ENCODE measurements around the gene FUT7.
"Not testable (repeated sequence)": the region's sequence is repeated elsewhere in the genome, so short reads cannot be mapped to it uniquely, and the experiment has no call there.

FUT7 gene

GRCh38 chr9:137009217-137009616 lies 22.7 kb downstream of the FUT7 start:
- no peak for TF ChIP-seq CTCF (IDR thresholded peaks at IDR 0.05; ENCODE audit: low read depth, low read length, missing control alignments)
- H3K4me3 ChIP-seq (ENCODE audit: low read depth, low read length), result no peak overlapping the region
- in situ Hi-C loops (cut with HindIII; ENCODE audit: low sequenced_read_pairs), result no loop called here
- DNase-seq (ENCODE audit: low read depth), result no peak

DNA sequence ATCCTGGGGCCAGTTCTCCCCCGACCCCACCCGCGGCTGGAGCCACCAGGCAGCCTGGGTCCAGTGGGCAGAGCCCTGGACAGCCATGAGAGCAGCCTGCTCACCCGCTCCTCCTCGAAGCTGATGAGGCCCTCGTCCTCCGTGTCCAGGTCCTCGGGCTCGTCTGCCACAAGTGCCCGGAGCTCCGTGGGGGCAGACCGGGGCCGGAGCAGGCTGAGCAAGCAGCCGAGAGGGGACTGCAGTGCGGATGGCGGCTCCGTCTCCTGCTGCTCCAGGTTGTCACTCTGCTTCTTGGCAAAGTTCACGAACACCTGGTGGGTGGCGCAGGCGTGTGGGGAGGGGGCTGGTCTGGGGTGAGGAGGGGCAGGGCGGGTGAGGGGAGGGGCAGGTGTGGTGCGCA lies 23.6 kb downstream of the FUT7 start:
- in situ Hi-C loops (cut with HindIII; ENCODE audit: low sequenced_read_pairs), result no loop called here
- no peak overlapping the region for H3K4me3 ChIP-seq (ENCODE audit: low read depth, low read length)
- TF ChIP-seq CTCF (IDR thresholded peaks at IDR 0.05; ENCODE audit: low read depth, low read length, missing control alignments), result no peak
- no peak for DNase-seq (ENCODE audit: low read depth)

GRCh38 chr9:137007816-137008270 lies 24.0 kb downstream of the FUT7 start:
- no peak for TF ChIP-seq CTCF (IDR thresholded peaks at IDR 0.05; ENCODE audit: low read depth, low read length, missing control alignments)
- no peak for DNase-seq (ENCODE audit: low read depth)
- in situ Hi-C loops (cut with HindIII; ENCODE audit: low sequenced_read_pairs), result no loop called here
- H3K4me3 ChIP-seq (ENCODE audit: low read depth, low read length), result no peak overlapping the region

DNA sequence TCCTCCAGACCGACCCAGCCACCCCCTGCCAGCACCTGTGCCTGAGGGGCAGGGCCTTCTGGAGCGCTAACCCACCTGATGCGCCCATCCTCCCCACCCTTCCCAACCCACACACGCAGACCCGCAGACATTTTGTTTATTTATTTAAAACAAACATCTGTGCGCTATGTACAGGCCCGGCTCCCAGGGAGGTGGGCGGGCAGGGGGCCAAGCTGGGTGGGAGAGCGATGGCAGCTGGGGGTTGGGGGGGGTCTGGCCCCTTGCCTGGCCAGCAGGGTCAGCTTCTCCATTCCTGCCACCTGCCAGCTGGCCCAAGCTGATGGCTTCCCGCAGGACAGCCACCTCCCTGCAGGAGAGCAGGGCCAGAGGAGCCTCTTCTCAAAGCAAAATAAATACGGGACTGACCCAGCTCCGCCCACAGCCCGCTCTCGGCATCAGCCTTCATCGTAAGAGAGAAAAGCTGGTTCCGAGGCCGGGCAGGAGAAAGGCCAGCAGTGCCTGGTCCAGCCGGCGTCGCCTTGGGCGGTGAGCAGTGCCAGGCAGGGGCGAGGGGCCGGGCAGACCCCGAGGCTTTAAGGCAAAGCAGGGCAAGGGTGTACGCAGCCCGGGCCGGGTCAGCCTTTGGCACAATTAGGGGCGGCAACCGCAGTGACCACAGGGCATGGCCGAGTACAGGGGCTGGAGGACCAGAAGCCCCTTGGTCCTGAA lies 24.6 kb downstream of the FUT7 start:
- DNase-seq (ENCODE audit: low read depth), result no peak
- in situ Hi-C loops (cut with HindIII; ENCODE audit: low sequenced_read_pairs), result no loop called here
- no peak for TF ChIP-seq CTCF (IDR thresholded peaks at IDR 0.05; ENCODE audit: low read depth, low read length, missing control alignments)
- no peak overlapping the region for H3K4me3 ChIP-seq (ENCODE audit: low read depth, low read length)

- no peak for DNase-seq (ENCODE audit: low read depth)
- in situ Hi-C loops (cut with HindIII; ENCODE audit: low sequenced_read_pairs), result no loop called here
- no peak overlapping the region for H3K4me3 ChIP-seq (ENCODE audit: low read depth, low read length)
- TF ChIP-seq CTCF (IDR thresholded peaks at IDR 0.05; ENCODE audit: low read depth, low read length, missing control alignments), result no peak
These were observed 25.5 kb downstream of the FUT7 start for GRCh38 chr9:137006116-137007003.

DNA sequence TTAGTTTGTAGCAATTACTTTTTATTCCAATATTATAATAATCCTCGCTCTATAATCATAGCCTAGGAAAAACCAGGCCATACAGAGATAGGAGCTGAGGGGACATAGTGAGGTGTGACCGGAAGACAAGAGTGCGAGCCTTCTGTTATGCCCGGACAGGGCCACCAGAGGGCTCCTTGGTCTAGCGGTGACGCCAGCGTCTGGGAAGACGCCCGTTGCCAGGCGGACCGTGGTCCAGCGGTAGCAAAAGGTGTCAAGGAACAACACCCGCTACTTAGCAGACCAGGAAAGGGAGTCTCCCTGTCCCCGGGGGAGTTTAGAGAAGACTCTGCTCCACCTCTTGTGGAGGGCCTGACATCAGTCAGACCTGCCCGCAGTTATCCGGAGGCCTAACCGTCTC lies 27.6 kb downstream of the FUT7 start:
- in situ Hi-C loops (cut with HindIII; ENCODE audit: low sequenced_read_pairs); DNase-seq (ENCODE audit: low read depth); H3K4me3 ChIP-seq (ENCODE audit: low read depth, low read length): not testable (repeated sequence)
- TF ChIP-seq CTCF (IDR thresholded peaks at IDR 0.05; ENCODE audit: low read depth, low read length, missing control alignments), result peak; percentile 39

Measured in astrocyte of the cerebellum (primary cell).